Fibroblast of villous mesenchyme (primary cell): ENCODE measurements around the gene LSM11. TPM values are rescaled to one million over a fixed set of nuclear protein-coding genes. Genes with fewer than 3 reads are reported as not detected.

Source experiments
- DNase-seq: peaks from one replicate; pipeline ENCODE4 v3.0.0-alpha.2; 2010; ENCODE audit warnings: low read depth
- H3K4me3 ChIP-seq: 2 replicates; pipeline ENCODE4 v1.5.1; 2011; ENCODE audit warnings: low read depth, mild to moderate bottlenecking, low read length
- CTCF ChIP-seq: IDR thresholded peaks from 2 replicates; pipeline ENCODE4 v1.5.1; 2012; ENCODE audit warnings: low read depth, mild to moderate bottlenecking, low read length; ENCODE audit not compliant: insufficient read depth
- total RNA-seq: library from RNA; depleted of rRNA; stranded (reverse); fragments of >200 nt; gene quantifications from 2 replicates; pipeline ENCODE4 v1.2.3, GENCODE V29; 2012

Gene LSM11
- total RNA-seq, 1 donor: 5.6 TPM

- DNase-seq: peak; percentile 49
- no peak for TF ChIP-seq CTCF
- H3K4me3 ChIP-seq: no peak overlapping the region
Measured at GRCh38 chr5:157747173-157747740, 3.7 kb downstream of the LSM11 start.

GRCh38 chr5:157747766-157748700 is 4.5 kb downstream of the LSM11 start:
- DNase-seq: peak; percentile 31
- H3K4me3 ChIP-seq: no peak overlapping the region
- no peak for TF ChIP-seq CTCF

DNA sequence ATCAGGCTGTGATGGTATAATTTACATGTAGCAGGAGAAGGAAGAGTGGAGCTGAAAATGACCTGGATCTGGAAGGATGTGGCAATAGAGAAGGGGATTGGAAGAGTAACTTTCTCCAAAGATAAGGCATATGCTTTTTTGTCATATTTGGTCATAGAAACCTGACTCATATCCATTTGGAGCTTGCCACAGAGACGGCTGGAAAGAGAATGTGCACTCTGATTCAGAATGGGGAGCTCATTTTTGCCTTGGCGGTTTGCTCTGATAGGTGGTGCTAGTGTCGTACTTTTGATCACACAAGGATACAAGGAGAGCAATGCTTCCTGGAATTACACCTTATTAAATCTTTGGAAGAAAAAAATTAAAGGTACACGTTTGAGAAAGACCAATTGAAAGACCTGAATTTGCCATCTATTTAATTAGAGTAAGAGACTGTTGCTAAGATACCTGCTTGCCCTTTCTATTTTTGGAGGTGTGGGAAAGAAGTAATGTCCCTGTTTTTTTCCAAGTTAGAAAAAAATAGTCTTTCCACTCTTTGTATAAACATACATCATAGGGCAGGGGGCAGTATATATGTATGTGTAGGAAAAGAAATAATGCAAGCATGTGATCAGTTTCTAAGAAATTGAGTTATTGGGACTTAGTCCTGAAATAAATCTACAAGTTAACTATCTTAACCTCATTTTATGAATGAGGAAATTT is 5.4 kb downstream of the LSM11 start:
- no peak for TF ChIP-seq CTCF
- no peak overlapping the region for H3K4me3 ChIP-seq
- DNase-seq: peak; percentile 83

DNA sequence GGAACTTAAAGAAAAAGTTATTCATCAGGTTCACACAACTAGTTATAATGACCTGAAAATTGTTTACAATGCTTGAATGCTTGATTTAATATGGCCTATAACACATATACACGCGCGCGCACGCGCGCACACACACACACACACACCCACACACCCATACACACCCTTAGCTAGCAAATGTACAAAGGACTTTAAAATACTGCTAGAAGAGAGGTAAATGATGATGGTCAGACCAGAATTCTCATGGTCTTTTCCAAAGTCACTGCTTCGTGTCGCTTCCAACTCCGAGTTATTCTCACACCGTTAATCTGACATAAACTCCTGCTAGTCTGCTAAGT is 5.9 kb downstream of the LSM11 start:
- DNase-seq: no peak
- no peak overlapping the region for H3K4me3 ChIP-seq
- no peak for TF ChIP-seq CTCF

GRCh38 chr5:157750320-157750719 is 6.8 kb downstream of the LSM11 start:
- no peak for TF ChIP-seq CTCF
- no peak overlapping the region for H3K4me3 ChIP-seq
- peak; percentile 72 for DNase-seq

- no peak for DNase-seq
- H3K4me3 ChIP-seq: no peak overlapping the region
- TF ChIP-seq CTCF: no peak
Measured at GRCh38 chr5:157756122-157756521, 12.6 kb downstream of the LSM11 start.
